Kidney (tissue), 14 donors: Measurements from ENCODE around the gene AMOT. TPM values are rescaled to one million over a fixed set of nuclear protein-coding genes. Genes with fewer than 3 reads are reported as not detected.

Source experiments
- DNase-seq, 5 donors: peaks; one replicate each; pipeline ENCODE4 v3.0.0-alpha.2; 2013 to 2020
- FAIRE-seq: peaks from 2 replicates; lab custom pipeline; 2012; peaks lifted over from hg19 to GRCh38; lab: Jason Lieb, UNC
- H3K27ac ChIP-seq, 2 donors: one replicate each; pipeline ENCODE4 v1.7.0; 2013; ENCODE audit warnings: low read depth in 2 of 2, low read length in 2 of 2, inconsistent platforms in 1 of 2
- H3K27me3 ChIP-seq: one replicate; pipeline ENCODE4 v1.7.1; 2013; ENCODE audit warnings: low read length, inconsistent platforms; ENCODE audit not compliant: control insufficient read depth, insufficient read depth
- H3K36me3 ChIP-seq, 3 donors: one replicate each; pipeline versions ENCODE4 v1.7.0 to v1.7.1; 2013; ENCODE audit warnings: low read length in 3 of 3, control low read depth in 1 of 3, inconsistent platforms in 1 of 3; ENCODE audit not compliant: insufficient read depth in 3 of 3, control insufficient read depth in 2 of 3
- H3K4me1 ChIP-seq, 3 donors: one replicate each; pipeline versions ENCODE4 v1.7.0 to v1.7.1; 2013; ENCODE audit warnings: low read length in 3 of 3, inconsistent platforms in 1 of 3, low read depth in 1 of 3; ENCODE audit not compliant: control insufficient read depth in 2 of 3, insufficient read depth in 2 of 3
- H3K4me3 ChIP-seq, 3 donors: one replicate each; pipeline versions ENCODE4 v1.7.0 to v1.8.1; 2013; ENCODE audit warnings: low read length in 3 of 3, control low read depth in 1 of 3, inconsistent platforms in 1 of 3
- H3K9ac ChIP-seq, 3 donors: one replicate each; pipeline versions ENCODE4 v1.7.0 to v1.7.1; 2013; ENCODE audit warnings: low read length in 3 of 3, control low read depth in 1 of 3, inconsistent platforms in 1 of 3
- H3K9me3 ChIP-seq, 3 donors: one replicate each; pipeline versions ENCODE4 v1.7.0 to v1.7.1; 2013; ENCODE audit warnings: low read length in 3 of 3, control low read depth in 1 of 3, inconsistent platforms in 1 of 3; ENCODE audit not compliant: control insufficient read depth in 2 of 3, insufficient read depth in 1 of 3
- intact Hi-C: fragments of 100-400 bp; cut with DNase I; formaldehyde crosslinking; loops from one replicate; pipeline ENCODE4 v1.11.1; 2022
- polyA plus RNA-seq: library from polyadenylated mRNA; stranded (reverse); fragments of 350-450 nt; fragmentation: Illumina TruSeq; extraction: RNeasy Lipid Tissue Mini Kit (QIAGEN cat#74804); gene quantifications from one replicate; pipeline ENCODE4 v1.2.3, GENCODE V29; 2014; ENCODE audit warnings: low read depth, low replicate concordance; ENCODE audit not compliant: insufficient read depth
- total RNA-seq: library from RNA; stranded (reverse); fragmentation: NEBNext Ultra II Directional; extraction: Animal tissue kit (Norgen Biotek cat#: 25700); gene quantifications from one replicate; pipeline ENCODE4 v1.2.1, GENCODE V29; 2021
- TF ChIP-seq, protein P1 (sequence below): IDR thresholded peaks from 3 replicates; pipeline ENCODE4 v1.5.1; 2012; ENCODE audit warnings: mild to moderate bottlenecking, moderate library complexity, borderline replicate concordance; ENCODE audit not compliant: insufficient read depth; ENCODE audit errors: extremely low read depth
- donor health status: control.
- donor health status: control.
- donor health status: control.
- donor health status: control.
- donor health status: control.
- donor health status: DM: yes; HTN: yes; CAD: no.
- donor health status: Normal renal cell carcinoma (clear cell type).

AMOT gene
- total and polyA plus RNA-seq, 2 donors from 2014 or later: 5.5 to 35.1 TPM

DNA sequence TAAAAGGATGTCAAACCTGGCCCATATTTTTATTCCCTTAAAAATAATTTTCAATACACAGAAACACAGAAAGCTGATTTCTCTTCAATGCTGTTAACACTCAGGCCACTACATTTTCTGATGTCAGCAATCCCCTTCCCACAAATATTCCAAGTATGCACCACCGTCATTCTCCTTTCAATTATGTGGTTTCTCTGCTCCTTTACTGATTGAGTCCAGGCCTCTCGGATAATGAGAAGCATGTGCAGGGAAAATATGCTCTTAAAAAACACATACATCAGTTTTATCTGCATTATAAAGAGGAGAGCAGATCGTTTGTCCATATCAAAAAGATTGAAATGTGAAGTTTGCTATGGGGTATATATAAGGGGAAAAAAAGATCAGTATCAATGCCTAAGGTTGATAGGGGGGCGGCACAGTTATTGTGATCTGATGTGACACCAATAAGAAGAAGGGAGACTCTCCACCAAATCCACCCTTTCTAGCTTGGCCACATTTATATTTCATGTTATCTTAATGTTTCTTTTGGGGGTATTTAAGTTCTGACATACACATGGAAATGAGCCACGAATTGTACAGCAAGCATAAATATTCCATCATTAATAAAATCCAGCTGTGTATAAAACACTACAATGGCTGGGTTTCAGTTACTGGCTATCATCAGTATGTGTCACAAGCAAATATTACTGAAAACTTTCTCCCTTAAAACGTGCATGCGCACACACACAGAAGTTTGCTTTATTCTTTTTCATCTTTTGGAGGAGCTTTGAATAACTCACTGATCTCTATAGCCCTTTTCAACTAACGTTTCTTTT lies 6.4 kb downstream of the AMOT start:
- DNase-seq (peak in 1 of 5 donors; percentile 68), FAIRE-seq (no peak)
- no peaks in the 10 kb centered on the region for H3K36me3 ChIP-seq
- no peak overlapping the region for H3K4me3 ChIP-seq
- H3K27me3 ChIP-seq: no peaks in the 10 kb centered on the region
- H3K27ac ChIP-seq: no peak overlapping the region
- no peaks in the 10 kb centered on the region for H3K9me3 ChIP-seq
- peaks cover 0 to 3% (median 0%) of the 10 kb centered on the region in 3 donors for H3K4me1 ChIP-seq
- H3K9ac ChIP-seq: no peak overlapping the region
- intact Hi-C loops: no loop called here
- TF ChIP-seq, protein P1, sequence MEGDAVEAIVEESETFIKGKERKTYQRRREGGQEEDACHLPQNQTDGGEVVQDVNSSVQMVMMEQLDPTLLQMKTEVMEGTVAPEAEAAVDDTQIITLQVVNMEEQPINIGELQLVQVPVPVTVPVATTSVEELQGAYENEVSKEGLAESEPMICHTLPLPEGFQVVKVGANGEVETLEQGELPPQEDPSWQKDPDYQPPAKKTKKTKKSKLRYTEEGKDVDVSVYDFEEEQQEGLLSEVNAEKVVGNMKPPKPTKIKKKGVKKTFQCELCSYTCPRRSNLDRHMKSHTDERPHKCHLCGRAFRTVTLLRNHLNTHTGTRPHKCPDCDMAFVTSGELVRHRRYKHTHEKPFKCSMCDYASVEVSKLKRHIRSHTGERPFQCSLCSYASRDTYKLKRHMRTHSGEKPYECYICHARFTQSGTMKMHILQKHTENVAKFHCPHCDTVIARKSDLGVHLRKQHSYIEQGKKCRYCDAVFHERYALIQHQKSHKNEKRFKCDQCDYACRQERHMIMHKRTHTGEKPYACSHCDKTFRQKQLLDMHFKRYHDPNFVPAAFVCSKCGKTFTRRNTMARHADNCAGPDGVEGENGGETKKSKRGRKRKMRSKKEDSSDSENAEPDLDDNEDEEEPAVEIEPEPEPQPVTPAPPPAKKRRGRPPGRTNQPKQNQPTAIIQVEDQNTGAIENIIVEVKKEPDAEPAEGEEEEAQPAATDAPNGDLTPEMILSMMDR: no peak

DNA sequence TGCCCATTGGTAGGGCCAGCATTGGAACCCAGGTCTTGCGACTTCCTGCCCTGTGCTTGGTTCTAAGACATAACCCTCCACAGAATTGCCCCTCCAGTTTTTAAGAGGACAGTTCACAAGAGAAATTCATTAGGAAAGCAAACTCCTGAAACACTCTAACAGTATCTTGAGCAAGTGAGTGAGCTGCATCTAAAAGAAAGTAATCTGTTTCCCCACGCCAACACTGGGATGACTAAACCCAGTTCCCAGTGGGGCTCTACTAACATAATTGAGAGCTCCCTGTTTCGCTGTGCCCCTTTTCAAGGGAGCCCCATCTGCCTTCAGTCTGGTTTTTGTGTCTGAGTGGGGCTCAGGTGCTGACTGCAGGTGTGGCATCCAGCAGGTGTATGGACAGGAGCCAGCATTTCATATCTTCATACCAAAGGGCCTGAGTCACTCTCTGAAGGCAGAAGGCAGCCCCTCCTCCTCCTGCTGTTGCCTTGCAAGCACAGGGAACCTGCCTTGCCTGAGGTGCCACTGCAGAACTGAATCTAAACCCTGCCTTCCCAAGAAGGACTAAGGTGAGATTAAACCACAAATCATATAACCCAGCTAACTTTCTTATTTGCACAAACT lies 8.0 kb downstream of the AMOT start:
- Histone ChIP-seq H3K9me3 (no peaks in the 10 kb centered on the region), H3K4me3 (no peak overlapping the region), H3K27ac (no peak overlapping the region), H3K27me3 (peaks cover 2% of the 10 kb centered on the region), H3K4me1 (peaks cover 0 to 3% (median 0%) of the 10 kb centered on the region in 3 donors), H3K9ac (no peak overlapping the region), H3K36me3 (no peaks in the 10 kb centered on the region)
- TF ChIP-seq, protein P1: no peak
- peak in 3 of 5 donors; percentile 28 to 76 (median 51) for DNase-seq
- no peak for FAIRE-seq
- intact Hi-C loops: no loop called here

DNA sequence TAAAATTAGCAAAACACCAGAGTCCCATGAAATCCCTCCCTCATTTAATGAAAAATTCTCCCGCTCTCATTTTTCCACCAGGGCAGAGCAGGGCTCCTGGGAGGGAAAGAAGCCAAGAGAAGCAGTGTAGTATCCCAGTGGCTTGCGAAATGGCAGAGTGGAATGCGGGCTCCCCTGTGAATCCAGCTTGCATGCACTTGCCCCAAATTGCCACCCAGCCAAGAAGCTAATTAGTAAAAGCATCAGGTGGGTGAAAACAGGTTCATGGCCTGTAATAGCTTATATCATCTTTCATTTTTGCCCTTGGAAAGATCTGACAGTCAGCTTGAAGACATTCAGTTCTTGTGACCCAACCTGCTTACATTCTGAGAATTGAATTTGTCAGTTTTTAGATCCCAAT lies 10.1 kb downstream of the AMOT start:
- DNase-seq: no peak
- Histone ChIP-seq H3K27ac (no peak overlapping the region), H3K36me3 (no peaks in the 10 kb centered on the region), H3K9ac (no peak overlapping the region), H3K27me3 (peaks cover 5% of the 10 kb centered on the region), H3K9me3 (no peaks in the 10 kb centered on the region), H3K4me3 (no peak overlapping the region), H3K4me1 (no peaks in the 10 kb centered on the region)
- no peak for FAIRE-seq
- TF ChIP-seq, protein P1: no peak
- intact Hi-C loops: no loop called here
